SJCRH30 (cell line): Measurements from ENCODE around the gene BCL2. TPM values are rescaled to one million over a fixed set of nuclear protein-coding genes. Genes with fewer than 3 reads are reported as not detected.

Experiments
- DNase-seq, 2 experiments: peaks; one replicate each; pipeline ENCODE4 v3.0.0-alpha.2; 2015 to 2020
- H3K27ac ChIP-seq: fragments of 250-450 bp; sonication (Bioruptor Pico); 2 replicates; pipeline ENCODE4 v1.5.1; 2020; ENCODE audit warnings: mild to moderate bottlenecking, moderate library complexity
- H3K27me3 ChIP-seq: fragments of 250-450 bp; sonication (Bioruptor Pico); 2 replicates; pipeline ENCODE4 v1.5.1; 2020; ENCODE audit warnings: mild to moderate bottlenecking, moderate library complexity
- H3K36me3 ChIP-seq: fragments of 250-450 bp; sonication (Bioruptor Pico); 2 replicates; pipeline ENCODE4 v1.5.1; 2020; ENCODE audit warnings: mild to moderate bottlenecking, moderate library complexity
- H3K4me1 ChIP-seq: fragments of 250-450 bp; sonication (Bioruptor Pico); 2 replicates; pipeline ENCODE4 v1.5.1; 2020; ENCODE audit warnings: mild to moderate bottlenecking, moderate library complexity
- H3K4me3 ChIP-seq: fragments of 250-450 bp; sonication (Bioruptor Pico); 2 replicates; pipeline ENCODE4 v1.5.1; 2020; ENCODE audit warnings: mild to moderate bottlenecking, moderate library complexity
- H3K9me3 ChIP-seq: fragments of 250-450 bp; sonication (Bioruptor Pico); replicated peaks from 2 replicates; pipeline ENCODE4 v1.5.1; 2020; ENCODE audit warnings: mild to moderate bottlenecking, moderate library complexity
- total RNA-seq: library from RNA; depleted of rRNA; stranded (reverse); fragments of >200 nt; shearing (Covaris generic); gene quantifications from 2 replicates; pipeline ENCODE4 v1.2.3, GENCODE V29; 2014

The BCL2 gene
- total RNA-seq, 1 experiment from 2014 or later, result 6.8 TPM

DNA sequence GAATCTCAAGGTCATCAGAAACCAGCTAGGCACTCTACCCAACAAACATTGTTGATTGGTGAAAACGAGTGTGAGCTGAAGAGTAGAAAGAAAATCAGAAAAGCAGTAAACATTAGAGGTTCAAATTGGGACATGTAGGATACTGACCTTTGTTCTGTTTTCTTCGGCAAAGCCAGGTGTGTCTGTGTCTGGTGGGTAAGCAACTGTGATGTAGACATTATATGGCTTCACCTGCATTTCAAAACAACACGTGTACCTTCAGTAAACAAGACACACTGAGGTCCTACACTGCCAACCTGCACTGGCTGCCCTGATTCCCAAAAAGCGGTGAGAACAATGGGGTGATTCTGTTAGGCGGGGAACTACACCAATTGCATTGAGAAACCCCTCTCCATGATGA is 24.7 kb upstream of the BCL2 start:
- Histone ChIP-seq H3K4me1 (no peaks in the 10 kb centered on the region), H3K9me3 (no peaks in the 10 kb centered on the region), H3K36me3 (peaks cover 9% of the 10 kb centered on the region), H3K27me3 (no peaks in the 10 kb centered on the region), H3K27ac (no peak overlapping the region), H3K4me3 (no peak overlapping the region)
- no peak for DNase-seq

DNA sequence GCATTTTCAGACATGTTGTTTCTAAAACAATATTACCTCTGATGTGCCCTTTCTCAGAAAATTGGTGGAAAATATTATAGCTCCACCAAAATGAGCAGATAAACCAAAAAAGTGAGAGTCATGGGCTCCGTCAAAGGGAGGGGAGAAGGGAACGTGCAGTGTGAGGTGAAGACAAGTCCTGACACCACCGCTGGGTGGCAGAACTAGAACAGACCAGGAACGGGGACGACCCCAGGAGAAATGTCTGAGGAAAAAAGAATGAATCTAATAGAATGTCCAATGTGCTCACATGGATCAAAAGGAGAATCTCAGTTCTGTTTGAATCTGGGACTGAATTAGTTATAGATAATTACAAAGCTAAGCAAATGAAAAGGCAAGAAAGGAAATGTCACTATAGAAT is 22.6 kb upstream of the BCL2 start:
- no peak for DNase-seq
- H3K9me3 ChIP-seq, result no peaks in the 10 kb centered on the region
- peaks cover 9% of the 10 kb centered on the region for H3K36me3 ChIP-seq
- H3K4me3 ChIP-seq, result no peak overlapping the region
- H3K4me1 ChIP-seq, result no peaks in the 10 kb centered on the region
- H3K27ac ChIP-seq, result no peak overlapping the region
- no peaks in the 10 kb centered on the region for H3K27me3 ChIP-seq

DNA sequence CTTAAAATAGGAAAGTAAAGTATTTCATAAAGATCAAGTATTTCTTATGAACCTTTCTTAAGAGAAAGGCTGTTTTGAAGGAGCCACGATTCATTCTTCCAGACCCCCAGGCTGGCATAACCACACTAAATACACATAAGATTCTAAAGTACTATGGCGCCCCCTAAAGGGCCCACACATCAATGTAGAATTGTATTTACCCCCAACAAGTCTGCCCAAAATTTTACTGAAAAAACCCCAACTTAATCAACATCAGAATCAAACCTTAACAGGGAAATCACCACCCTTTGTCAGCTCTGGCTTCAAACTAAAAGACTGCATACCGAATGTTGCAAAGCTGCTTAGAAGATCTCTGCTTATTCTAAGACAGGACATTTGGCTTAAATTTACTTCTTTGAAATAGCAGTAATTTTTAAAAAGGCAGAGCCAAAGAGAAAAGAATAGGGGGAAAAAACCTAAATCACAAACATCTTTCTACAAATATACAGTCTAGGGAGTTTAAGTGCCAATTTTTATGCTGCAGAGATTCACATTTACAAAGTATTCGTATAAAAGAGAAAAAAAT is 20.4 kb upstream of the BCL2 start:
- Histone ChIP-seq H3K27me3 (no peaks in the 10 kb centered on the region), H3K27ac (no peak overlapping the region), H3K4me1 (no peaks in the 10 kb centered on the region), H3K4me3 (no peak overlapping the region), H3K9me3 (no peaks in the 10 kb centered on the region), H3K36me3 (peaks cover 9% of the 10 kb centered on the region)
- DNase-seq, result peak; percentile 32 to 62

DNA sequence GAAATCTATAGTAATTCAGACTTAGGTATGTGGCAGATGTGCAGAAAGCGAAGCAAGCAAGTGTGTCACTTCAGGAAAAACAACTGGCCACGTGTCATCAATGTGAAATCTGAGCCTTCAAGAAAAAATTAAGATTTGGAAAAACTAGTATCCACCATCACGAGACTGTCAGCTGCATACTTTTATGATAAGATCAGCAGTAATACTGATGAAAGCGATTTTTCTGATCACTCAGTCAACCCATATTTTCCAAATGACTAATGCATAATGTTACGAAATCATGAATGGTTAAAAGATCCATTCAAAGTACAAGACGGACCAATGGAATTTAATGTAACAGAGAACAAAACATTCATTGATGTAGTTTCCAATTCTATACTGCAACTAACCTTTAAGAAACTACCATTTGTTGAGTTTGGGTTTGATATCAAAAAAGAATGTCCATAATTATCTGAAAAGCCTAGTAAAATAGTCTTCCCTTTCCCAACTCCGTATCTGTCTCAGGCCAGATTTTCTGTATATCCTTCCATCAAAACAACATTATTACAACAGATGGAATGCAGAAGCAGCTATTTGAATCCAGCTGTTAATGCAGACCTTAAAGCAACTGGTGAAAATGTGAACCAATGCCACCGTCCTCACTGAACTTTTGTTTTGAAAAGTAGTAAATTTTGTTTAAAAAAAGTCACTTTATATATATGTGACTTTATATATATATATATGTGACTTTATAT is 17.0 kb upstream of the BCL2 start:
- Histone ChIP-seq H3K27ac (no peak overlapping the region), H3K9me3 (no peaks in the 10 kb centered on the region), H3K4me1 (no peaks in the 10 kb centered on the region), H3K36me3 (peaks cover 9% of the 10 kb centered on the region), H3K27me3 (no peaks in the 10 kb centered on the region), H3K4me3 (no peak overlapping the region)
- no peak for DNase-seq

DNA sequence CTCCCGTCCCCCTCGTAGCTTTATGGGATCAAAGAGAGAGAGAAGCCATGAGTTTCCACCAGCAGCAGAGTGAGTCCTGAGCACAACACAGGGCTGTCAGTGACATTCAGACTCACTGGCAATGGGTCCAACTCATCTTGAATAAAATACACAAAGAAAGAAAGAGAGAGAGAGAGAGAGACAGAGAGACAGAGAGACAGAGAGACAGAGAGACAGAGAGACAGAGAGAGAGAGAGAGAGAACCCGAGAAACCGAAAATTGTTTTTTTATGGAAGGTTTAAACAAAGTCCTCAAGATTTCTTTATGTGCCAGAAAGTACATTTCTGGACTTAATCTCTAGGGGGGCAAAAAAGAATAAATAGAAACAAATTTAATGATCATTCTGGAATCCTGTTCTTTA is 11.5 kb upstream of the BCL2 start:
- Histone ChIP-seq H3K4me1 (no peaks in the 10 kb centered on the region), H3K4me3 (no peak overlapping the region), H3K27me3 (no peaks in the 10 kb centered on the region), H3K9me3 (no peaks in the 10 kb centered on the region), H3K27ac (no peak overlapping the region), H3K36me3 (no peaks in the 10 kb centered on the region)
- no peak for DNase-seq

DNA sequence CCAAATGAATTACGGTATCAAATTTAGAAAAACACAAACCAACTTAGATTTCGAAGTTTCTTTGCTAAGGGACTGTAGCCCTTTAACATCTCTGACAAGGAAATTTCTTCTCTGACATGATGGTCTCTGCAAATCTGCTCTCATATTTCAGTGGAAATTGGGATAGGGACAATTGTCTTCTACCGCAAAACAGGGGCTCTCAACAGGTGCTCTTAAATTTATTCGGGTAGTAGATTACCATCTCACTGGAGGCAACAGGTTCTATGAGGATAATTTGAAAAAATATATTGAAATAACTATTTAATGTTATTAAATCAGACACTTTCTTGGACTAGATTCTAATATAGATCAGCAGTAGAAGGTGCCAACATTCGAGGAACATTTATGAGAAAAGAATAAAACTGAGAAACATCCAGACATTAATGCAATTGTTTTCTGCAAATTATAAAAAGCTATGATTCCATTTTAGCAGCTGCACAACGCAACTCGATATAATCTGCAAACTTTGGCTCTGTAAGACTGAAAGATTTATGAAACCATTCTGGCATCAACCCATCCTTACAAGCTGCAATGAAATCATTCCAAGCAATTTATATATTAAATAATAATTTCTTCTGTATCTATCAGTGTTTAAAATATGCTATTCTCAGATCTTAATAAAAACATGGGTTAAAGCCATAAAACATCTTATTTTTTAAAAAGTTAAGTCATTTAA is 10.0 kb upstream of the BCL2 start:
- H3K4me3 ChIP-seq, result no peak overlapping the region
- no peaks in the 10 kb centered on the region for H3K4me1 ChIP-seq
- H3K36me3 ChIP-seq, result no peaks in the 10 kb centered on the region
- H3K27ac ChIP-seq, result no peak overlapping the region
- DNase-seq, result no peak
- H3K9me3 ChIP-seq, result no peaks in the 10 kb centered on the region
- no peaks in the 10 kb centered on the region for H3K27me3 ChIP-seq

DNA sequence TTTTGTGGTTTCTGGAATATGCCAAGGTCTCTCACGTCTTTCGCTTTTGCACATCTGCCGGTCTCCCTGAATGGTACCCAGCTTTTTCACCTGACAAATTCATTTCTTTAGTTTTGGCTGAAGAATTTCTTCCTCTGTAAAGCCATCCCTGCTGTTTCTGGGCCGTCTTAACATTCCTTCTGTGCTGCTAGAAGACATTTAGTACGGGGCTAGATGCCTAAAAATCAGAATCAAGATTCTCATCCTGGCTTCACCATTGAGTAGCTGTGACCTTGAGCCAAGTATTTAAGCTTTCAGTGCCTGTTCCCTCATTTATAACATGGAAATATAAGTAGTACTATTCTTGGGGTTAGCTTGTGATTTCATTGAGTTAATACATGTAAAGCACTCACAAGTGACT is 6.4 kb upstream of the BCL2 start:
- no peaks in the 10 kb centered on the region for H3K36me3 ChIP-seq
- H3K27ac ChIP-seq, result no peak overlapping the region
- no peak for DNase-seq
- no peaks in the 10 kb centered on the region for H3K9me3 ChIP-seq
- H3K27me3 ChIP-seq, result no peaks in the 10 kb centered on the region
- no peak overlapping the region for H3K4me3 ChIP-seq
- H3K4me1 ChIP-seq, result no peaks in the 10 kb centered on the region

DNA sequence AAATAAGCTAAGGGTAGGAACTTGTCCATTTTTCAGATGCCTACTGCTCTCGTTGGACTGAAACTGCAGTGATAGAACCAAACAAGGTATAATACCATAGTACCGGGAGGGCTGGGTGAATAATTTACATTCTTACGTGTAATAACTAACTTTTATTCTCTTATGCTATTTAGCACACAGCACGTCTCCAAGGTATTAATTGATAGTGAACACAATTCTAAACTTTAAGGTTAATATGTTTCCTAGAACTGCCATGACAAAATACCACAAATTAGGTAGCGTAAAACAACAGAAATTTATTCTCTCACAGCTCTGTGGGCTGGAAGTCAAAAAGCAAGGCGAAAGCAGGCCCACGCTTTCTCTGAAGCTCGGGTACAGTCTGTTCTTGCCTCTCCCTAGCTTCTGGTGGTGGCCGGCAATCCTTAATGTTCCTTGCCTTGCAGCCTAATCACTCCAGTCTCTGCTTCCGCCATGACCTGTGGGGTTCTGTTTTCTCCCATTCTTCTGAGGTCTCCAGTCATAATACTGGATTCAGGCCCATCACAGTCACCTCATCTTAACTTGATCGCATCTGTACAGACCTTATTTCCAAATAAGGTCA is 5.6 kb upstream of the BCL2 start:
- Histone ChIP-seq H3K27me3 (no peaks in the 10 kb centered on the region), H3K9me3 (no peaks in the 10 kb centered on the region), H3K4me3 (no peak overlapping the region), H3K27ac (no peak overlapping the region), H3K4me1 (no peaks in the 10 kb centered on the region), H3K36me3 (no peaks in the 10 kb centered on the region)
- DNase-seq, result no peak

DNA sequence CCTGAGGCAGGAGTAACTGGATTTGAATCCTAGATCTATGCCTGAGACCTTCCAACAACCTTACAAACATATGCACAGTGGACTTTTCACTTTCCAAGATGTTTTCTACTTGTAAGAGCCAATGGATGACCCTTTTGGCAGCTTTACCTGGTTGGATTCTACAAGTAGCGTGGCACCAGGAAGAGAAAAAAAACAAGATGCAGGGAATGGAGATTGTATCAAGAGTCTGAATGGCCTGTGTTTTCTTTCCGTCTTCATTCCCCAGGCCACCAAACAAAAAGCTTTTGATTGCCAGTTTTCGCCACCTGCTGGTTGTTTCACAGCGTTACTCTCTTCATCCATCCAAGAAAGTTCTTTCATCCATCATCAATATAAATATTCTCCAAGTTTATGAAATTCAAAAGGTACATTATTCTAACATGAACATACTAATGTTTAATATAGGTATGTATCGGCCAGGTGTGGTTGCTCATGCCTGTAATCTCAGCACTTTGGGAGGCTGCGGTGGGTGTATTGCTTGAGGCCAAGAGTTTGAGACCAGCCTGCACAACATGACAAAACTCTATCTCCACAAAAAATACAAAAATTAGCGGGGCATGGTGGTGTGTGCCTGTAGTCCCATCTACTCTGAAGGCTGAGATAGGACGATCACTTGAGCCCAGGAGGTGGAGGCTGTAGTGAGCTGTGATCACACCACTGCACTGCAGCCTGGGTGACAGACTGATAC is 3.5 kb upstream of the BCL2 start:
- Histone ChIP-seq H3K36me3 (no peaks in the 10 kb centered on the region), H3K27ac (no peak overlapping the region), H3K9me3 (no peaks in the 10 kb centered on the region), H3K27me3 (no peaks in the 10 kb centered on the region), H3K4me3 (no peak overlapping the region), H3K4me1 (no peaks in the 10 kb centered on the region)
- peak; percentile 25 to 75 for DNase-seq

DNA sequence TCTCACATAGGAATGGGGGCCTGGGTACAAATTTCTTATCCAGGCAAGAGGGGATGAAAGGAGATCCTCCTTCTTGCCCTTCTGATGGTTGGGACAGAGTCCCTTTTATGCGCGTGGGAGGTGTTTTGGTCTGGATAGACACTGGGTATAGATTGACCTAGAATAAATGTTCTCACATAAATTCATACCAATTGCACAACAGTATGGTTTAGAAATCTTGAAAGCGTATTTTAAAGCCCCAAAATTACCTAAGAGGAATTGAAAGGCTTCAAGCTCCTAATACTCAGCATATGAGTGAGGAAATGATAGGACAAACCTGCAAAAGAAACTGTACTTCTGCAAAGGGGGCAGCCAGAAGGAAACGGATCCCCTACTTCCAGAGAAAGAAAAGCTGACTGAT is 2.6 kb upstream of the BCL2 start:
- H3K27ac ChIP-seq, result no peak overlapping the region
- no peak overlapping the region for H3K4me3 ChIP-seq
- no peaks in the 10 kb centered on the region for H3K4me1 ChIP-seq
- H3K9me3 ChIP-seq, result no peaks in the 10 kb centered on the region
- no peaks in the 10 kb centered on the region for H3K27me3 ChIP-seq
- H3K36me3 ChIP-seq, result no peaks in the 10 kb centered on the region
- no peak for DNase-seq

DNA sequence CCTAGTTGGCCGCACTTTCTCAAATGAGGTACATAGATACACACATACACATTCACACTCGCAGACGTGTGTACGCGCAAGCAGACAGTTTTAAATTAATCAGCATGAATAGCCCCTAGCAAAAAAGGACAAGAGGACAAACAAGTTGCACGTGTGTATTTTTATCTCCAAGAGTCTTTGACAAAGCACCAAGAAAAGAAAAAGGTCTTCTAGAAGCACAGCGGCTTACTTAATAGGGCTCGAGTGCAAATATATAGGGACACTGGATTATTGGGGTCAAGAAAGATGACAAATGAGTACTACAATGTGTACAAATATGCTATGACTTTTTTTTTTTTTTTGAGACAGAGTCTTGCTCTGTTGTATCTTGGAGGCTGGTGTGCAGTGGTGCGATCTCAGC is 1.7 kb upstream of the BCL2 start:
- Histone ChIP-seq H3K4me3 (no peak overlapping the region), H3K27me3 (no peaks in the 10 kb centered on the region), H3K27ac (no peak overlapping the region), H3K9me3 (no peaks in the 10 kb centered on the region), H3K4me1 (no peaks in the 10 kb centered on the region), H3K36me3 (no peaks in the 10 kb centered on the region)
- no peak for DNase-seq

DNA sequence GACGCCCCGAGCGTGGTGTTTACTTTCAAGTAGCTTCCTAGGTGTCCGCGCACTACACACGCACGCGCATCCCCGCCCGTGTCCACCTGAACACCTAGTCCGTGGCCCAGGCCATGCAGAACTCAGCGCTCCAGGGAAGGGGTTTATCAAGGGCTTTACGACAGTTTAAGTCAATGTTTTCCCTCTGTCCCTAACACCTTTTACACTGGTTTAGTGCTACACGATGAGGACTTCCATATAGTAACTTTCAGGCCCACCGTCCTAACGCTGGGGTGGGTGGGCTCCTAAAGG is 1.4 kb upstream of the BCL2 start:
- Histone ChIP-seq H3K27me3 (no peaks in the 10 kb centered on the region), H3K4me3 (peak overlapping the region; percentile 72), H3K9me3 (no peaks in the 10 kb centered on the region), H3K27ac (no peak overlapping the region), H3K36me3 (no peaks in the 10 kb centered on the region), H3K4me1 (no peaks in the 10 kb centered on the region)
- no peak for DNase-seq

DNA sequence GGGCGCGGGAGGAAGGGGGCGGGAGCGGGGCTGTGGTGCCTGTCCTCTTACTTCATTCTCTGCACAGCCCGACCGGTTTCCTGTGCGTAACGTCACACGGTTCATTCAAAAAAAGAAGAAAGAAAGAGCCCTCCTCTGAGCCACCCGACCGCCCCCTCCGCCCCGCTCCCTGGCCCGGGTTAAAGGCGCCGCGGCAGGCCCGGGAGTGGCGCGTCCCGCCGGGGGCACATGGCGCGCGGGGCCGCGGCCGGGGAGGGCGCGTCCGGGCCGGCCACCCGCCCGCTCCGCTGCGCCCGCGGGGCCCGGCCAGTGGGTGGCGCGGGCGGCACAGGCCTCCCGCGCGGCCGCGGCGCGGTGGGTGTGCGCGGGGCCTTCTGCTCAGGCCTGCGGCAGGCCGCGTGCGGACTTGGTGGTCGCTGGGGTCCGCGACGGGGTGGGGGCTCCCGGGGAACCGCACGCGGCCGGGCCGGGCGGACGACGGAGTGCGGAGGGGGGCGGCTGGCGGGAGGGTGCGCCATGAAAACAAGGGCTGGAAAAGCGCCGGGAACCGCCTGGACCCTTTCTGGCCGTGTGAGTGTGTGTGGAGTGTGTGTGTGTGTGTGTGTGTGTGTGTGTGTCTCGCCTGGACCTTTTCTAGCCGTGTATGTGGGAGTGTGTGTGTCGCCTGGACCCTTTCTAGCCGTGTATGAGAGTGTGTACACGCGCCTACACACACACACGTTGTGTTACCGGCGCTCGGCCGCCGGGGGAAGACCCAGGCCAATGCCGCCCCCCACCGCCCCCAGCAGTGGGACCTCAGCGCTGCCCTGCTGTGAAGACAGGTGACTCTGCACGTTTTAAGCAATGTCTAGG is 780 bp upstream of the BCL2 start:
- peak; percentile 62 to 70 for DNase-seq
- Histone ChIP-seq H3K4me3 (peak overlapping the region; percentile 72), H3K27me3 (no peaks in the 10 kb centered on the region), H3K4me1 (no peaks in the 10 kb centered on the region), H3K36me3 (no peaks in the 10 kb centered on the region), H3K27ac (no peak overlapping the region), H3K9me3 (no peaks in the 10 kb centered on the region)

DNA sequence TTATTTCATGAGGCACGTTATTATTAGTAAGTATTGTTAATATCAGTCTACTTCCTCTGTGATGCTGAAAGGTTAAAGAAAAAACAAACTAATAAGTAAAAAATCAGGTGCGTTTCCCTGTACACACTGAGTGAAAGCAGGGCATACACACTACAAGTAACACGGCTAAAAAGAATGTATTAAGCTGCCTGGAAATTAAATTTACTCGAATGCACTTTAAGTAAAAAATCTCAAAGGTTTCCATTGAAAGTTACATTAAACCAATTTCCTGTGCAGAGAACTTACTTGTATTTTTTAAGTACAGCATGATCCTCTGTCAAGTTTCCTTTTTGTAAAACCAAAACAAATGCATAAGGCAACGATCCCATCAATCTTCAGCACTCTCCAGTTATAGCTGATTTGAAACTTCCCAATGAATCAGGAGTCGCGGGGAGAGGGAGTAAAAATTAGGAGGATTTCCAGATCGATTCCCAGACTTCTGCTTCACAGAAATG is 633 bp downstream of the BCL2 start:
- H3K4me1 ChIP-seq, result no peaks in the 10 kb centered on the region
- no peaks in the 10 kb centered on the region for H3K9me3 ChIP-seq
- H3K4me3 ChIP-seq, result peak overlapping the region; percentile 72
- H3K27me3 ChIP-seq, result no peaks in the 10 kb centered on the region
- H3K27ac ChIP-seq, result no peak overlapping the region
- no peak for DNase-seq
- no peaks in the 10 kb centered on the region for H3K36me3 ChIP-seq
